ENCODE measurements around the gene IZUMO4.

GRCh38 chr19:2109046-2109864 is 12.5 kb downstream of the IZUMO4 start:
- TF ChIP-seq CTCF (conservative IDR thresholded peaks at IDR 0.05) (no peak), EZH2 (IDR thresholded peaks at IDR 0.05; ENCODE audit: low read depth) (no peak)

Data from PC-9 (cell line).